RPMI7951 (cell line): ENCODE results near the gene REC8. TPM values are rescaled to one million over a fixed set of nuclear protein-coding genes. Genes with fewer than 3 reads are reported as not detected.

ENCODE experiments used
- DNase-seq: peaks from one replicate; pipeline ENCODE4 v3.0.0-alpha.2; 2012; ENCODE audit warnings: low read depth
- total RNA-seq: library from RNA; depleted of rRNA; stranded (reverse); fragments of >200 nt; shearing (Covaris generic); gene quantifications from 2 replicates; pipeline ENCODE4 v1.2.3, GENCODE V29; 2014; rRNA removed

REC8 gene
- total RNA-seq, result 0.39 and 1.1 TPM in 2 replicates

GRCh38 chr14:24171422-24172260 is at the start of gene REC8:
Gene REC8 (plus strand): TSS chr14:24172080. CDS start chr14:24172553, 473 bp downstream.
- no peak for DNase-seq

- DNase-seq, result no peak
Measured at GRCh38 chr14:24122416-24122815, 49.5 kb upstream of the REC8 start.

- DNase-seq, result no peak
Measured at GRCh38 chr14:24122898-24123297, 49.0 kb upstream of the REC8 start.

GRCh38 chr14:24123424-24124417 is 48.2 kb upstream of the REC8 start:
- no peak for DNase-seq

- DNase-seq, result no peak
Measured at GRCh38 chr14:24126939-24127338, 44.9 kb upstream of the REC8 start.

- DNase-seq, result no peak
Measured at GRCh38 chr14:24127673-24128072, 44.2 kb upstream of the REC8 start.

- DNase-seq, result no peak
Measured at GRCh38 chr14:24129410-24129998, 42.4 kb upstream of the REC8 start.

- DNase-seq, result no peak
Measured at GRCh38 chr14:24130380-24130716, 41.5 kb upstream of the REC8 start, which contains the start of gene FITM1. Gene FITM1 (plus strand): TSS chr14:24130659. CDS start chr14:24131564, 905 bp downstream.

GRCh38 chr14:24130717-24131548 is 40.9 kb upstream of the REC8 start:
- no peak for DNase-seq

GRCh38 chr14:24131549-24131966 is 40.3 kb upstream of the REC8 start:
- no peak for DNase-seq

- no peak for DNase-seq
Measured at GRCh38 chr14:24132061-24132685, 39.7 kb upstream of the REC8 start.

GRCh38 chr14:24132976-24133375 is 38.9 kb upstream of the REC8 start:
- DNase-seq, result no peak

GRCh38 chr14:24133735-24134134 is 38.1 kb upstream of the REC8 start:
- no peak for DNase-seq

- DNase-seq, result no peak
Measured at GRCh38 chr14:24135584-24135833, 36.4 kb upstream of the REC8 start.

- peak; percentile 84 for DNase-seq
Measured at GRCh38 chr14:24135834-24136683, 35.8 kb upstream of the REC8 start, which contains the start of gene PSME1. Gene PSME1 (plus strand): TSS chr14:24136194. CDS start chr14:24136263, 69 bp downstream.

GRCh38 chr14:24136684-24137528 is 35.0 kb upstream of the REC8 start:
- no peak for DNase-seq

- no peak for DNase-seq
Measured at GRCh38 chr14:24137529-24138395, 34.1 kb upstream of the REC8 start.
